IMR-90 (cell line): ENCODE results near the gene RPUSD4.

Experiments used
- CEBPB ChIP-seq: IDR thresholded peaks from 2 replicates; pipeline ENCODE4 v1.6.1; 2012; ENCODE audit warnings: low read depth, low read length, improper control_type of control experiment
- CTCF ChIP-seq: conservative IDR thresholded peaks from 2 replicates; pipeline ENCODE4 v1.5.1; 2012; ENCODE audit warnings: mild to moderate bottlenecking, low read depth, low read length, improper control_type of control experiment
- FOS ChIP-seq: fragments of 150-350 bp; IDR thresholded peaks from 2 replicates; pipeline ENCODE4 v1.6.1; 2016; ENCODE audit warnings: low read depth, low read length
- MAFK ChIP-seq: IDR thresholded peaks from 2 replicates; pipeline ENCODE4 v1.6.1; 2012; ENCODE audit warnings: low read depth, low read length, improper control_type of control experiment
- MAZ ChIP-seq: IDR thresholded peaks from 2 replicates; pipeline ENCODE4 v1.6.1; 2012; ENCODE audit warnings: low read depth, mild to moderate bottlenecking, low read length, improper control_type of control experiment, moderate library complexity, borderline replicate concordance
- MXI1 ChIP-seq: IDR thresholded peaks from 2 replicates; pipeline ENCODE4 v1.6.1; 2012; ENCODE audit warnings: low read depth, mild to moderate bottlenecking, low read length, moderate library complexity, borderline replicate concordance
- POLR2A ChIP-seq: IDR thresholded peaks from 2 replicates; pipeline ENCODE4 v1.6.1; 2012; ENCODE audit warnings: mild to moderate bottlenecking, low read depth, low read length
- RAD21 ChIP-seq: IDR thresholded peaks from 2 replicates; pipeline ENCODE4 v1.6.1; 2012; ENCODE audit warnings: low read length, improper control_type of control experiment
- RFX5 ChIP-seq: IDR thresholded peaks from 2 replicates; pipeline ENCODE4 v1.8.0; 2012; ENCODE audit warnings: low read depth, mild to moderate bottlenecking, low read length, moderate library complexity

GRCh38 chr11:126246636-126247035 lies 35.2 kb upstream of the RPUSD4 start:
- TF ChIP-seq MAFK (no peak), POLR2A (no peak), RAD21 (no peak), FOS (no peak), RFX5 (no peak), CTCF (no peak), CEBPB (no peak), MAZ (no peak), MXI1 (no peak)
